GM23338 (cell line): ENCODE data around the gene TNNI3. TPM values are rescaled to one million over a fixed set of nuclear protein-coding genes. Genes with fewer than 3 reads are reported as not detected.

Experiments used
- ATAC-seq: fragments of 200-7000 bp; cut with Tn5 transposase; 3 replicates; pipeline ENCODE4 v1.9.1; 2020
- DNase-seq: peaks from one replicate; pipeline ENCODE4 v3.0.0-alpha.2; 2015; ENCODE audit warnings: low spot score
- H2AFZ ChIP-seq: fragments of 200-600 bp; sonication (generic); 2 replicates; pipeline ENCODE4 v1.8.0; 2016; ENCODE audit warnings: antibody characterized with exemption, mild to moderate bottlenecking, moderate library complexity
- H3F3A ChIP-seq: fragments of 200-600 bp; sonication (generic); replicated peaks from 2 replicates; pipeline ENCODE4 v1.8.0; 2017; ENCODE audit warnings: antibody characterized with exemption, mixed run types, low read depth
- H3K27ac ChIP-seq: fragments of 200-600 bp; sonication (generic); 2 replicates; pipeline ENCODE4 v1.6.1; 2016; ENCODE audit warnings: low read depth
- H3K27me3 ChIP-seq: fragments of 200-600 bp; sonication (generic); 2 replicates; pipeline ENCODE4 v1.8.0; 2016; ENCODE audit warnings: mild to moderate bottlenecking, mixed run types, moderate library complexity; ENCODE audit not compliant: insufficient read depth
- H3K36me3 ChIP-seq: fragments of 200-600 bp; sonication (generic); 2 replicates; pipeline ENCODE4 v1.8.0; 2016; ENCODE audit warnings: mild to moderate bottlenecking; ENCODE audit not compliant: insufficient read depth
- H3K4me1 ChIP-seq: fragments of 200-600 bp; sonication (generic); 2 replicates; pipeline ENCODE4 v1.8.0; 2016; ENCODE audit warnings: mild to moderate bottlenecking, moderate library complexity; ENCODE audit not compliant: insufficient read depth
- H3K4me2 ChIP-seq: fragments of 200-600 bp; sonication (generic); 2 replicates; pipeline ENCODE4 v1.7.1; 2017; ENCODE audit warnings: mixed run types
- H3K4me3 ChIP-seq: fragments of 200-600 bp; sonication (generic); 2 replicates; pipeline ENCODE4 v1.6.1; 2016; ENCODE audit warnings: mixed run types
- H3K79me2 ChIP-seq: fragments of 200-600 bp; sonication (generic); replicated peaks from 2 replicates; pipeline ENCODE4 v1.8.0; 2017; ENCODE audit warnings: mild to moderate bottlenecking; ENCODE audit not compliant: insufficient read depth
- H3K9me2 ChIP-seq: fragments of 200-600 bp; sonication (generic); 2 replicates; pipeline ENCODE4 v1.8.0; 2017; ENCODE audit not compliant: insufficient read depth
- H4K20me1 ChIP-seq: fragments of 200-600 bp; sonication (generic); replicated peaks from 2 replicates; pipeline ENCODE4 v1.8.0; 2017; ENCODE audit warnings: mild to moderate bottlenecking; ENCODE audit not compliant: insufficient read depth
- H3K27ac Mint-ChIP-seq: 2 replicates; pipeline ENCODE4 v1.8.0; 2020; ENCODE audit warnings: inconsistent platforms, mild to moderate bottlenecking, moderate library complexity, mixed read lengths
- H3K27me3 Mint-ChIP-seq: 3 replicates; pipeline ENCODE4 v1.8.0; 2022; ENCODE audit warnings: low read depth, mild to moderate bottlenecking, moderate library complexity, mixed read lengths, inconsistent platforms; ENCODE audit not compliant: insufficient read depth, poor library complexity
- H3K36me3 Mint-ChIP-seq: 3 replicates; pipeline ENCODE4 v1.8.0; 2021; ENCODE audit warnings: low read depth, mild to moderate bottlenecking, inconsistent platforms, moderate library complexity, mixed read lengths
- H3K4me1 Mint-ChIP-seq: 3 replicates; pipeline ENCODE4 v1.8.0; 2020; ENCODE audit warnings: mild to moderate bottlenecking, inconsistent platforms, mixed read lengths
- H3K4me3 Mint-ChIP-seq: 3 replicates; pipeline ENCODE4 v1.8.0; 2021; ENCODE audit warnings: moderate library complexity, mild to moderate bottlenecking, inconsistent platforms, mixed read lengths
- H3K9me3 Mint-ChIP-seq: 3 replicates; pipeline ENCODE4 v1.8.0; 2020; ENCODE audit warnings: moderate library complexity, mild to moderate bottlenecking, inconsistent platforms, mixed read lengths
- ETS1 ChIP-seq: IDR thresholded peaks from 2 replicates; pipeline ENCODE4 v1.6.1; 2016; ENCODE audit warnings: antibody characterized with exemption
- EZH2 ChIP-seq: fragments of 200-600 bp; sonication (generic); IDR thresholded peaks from one replicate; pipeline ENCODE4 v1.8.0; 2017; ENCODE audit warnings: antibody characterized with exemption, mild to moderate bottlenecking, low read depth; ENCODE audit not compliant: unreplicated experiment
- EZH2phosphoT487 ChIP-seq: fragments of 200-600 bp; sonication (generic); IDR thresholded peaks from one replicate; pipeline ENCODE4 v1.8.1; 2018; ENCODE audit warnings: antibody characterized with exemption; ENCODE audit not compliant: unreplicated experiment
- NANOG ChIP-seq: IDR thresholded peaks from 2 replicates; pipeline ENCODE4 v1.6.1; 2016; ENCODE audit warnings: antibody characterized with exemption, borderline replicate concordance
- STAT1 ChIP-seq: IDR thresholded peaks from one replicate; pipeline ENCODE4 v1.6.1; 2016; ENCODE audit warnings: antibody characterized with exemption; ENCODE audit not compliant: unreplicated experiment
- ZNF114 ChIP-seq: fragments of 250-450 bp; sonication (Bioruptor Pico); IDR thresholded peaks from 2 replicates; pipeline ENCODE4 v1.5.0; 2020; ENCODE audit warnings: mild to moderate bottlenecking, moderate library complexity
- ZNF331 ChIP-seq: fragments of 250-450 bp; sonication (Bioruptor Pico); IDR thresholded peaks from 2 replicates; pipeline ENCODE4 v1.5.0; 2020; ENCODE audit warnings: low read depth, mild to moderate bottlenecking, moderate library complexity
- polyA plus RNA-seq: library from polyadenylated mRNA; unstranded; fragments of >200 nt; fragmentation: Nextera tagmentation; extraction: Ambion mirVana; gene quantifications from 2 replicates; pipeline ENCODE4 v1.2.1, GENCODE V29; 2016
- total RNA-seq: library from RNA; depleted of rRNA; stranded (reverse); fragments of >200 nt; shearing (Covaris generic); gene quantifications from 2 replicates; pipeline ENCODE4 v1.2.3, GENCODE V29; 2014
- TF ChIP-seq, protein P1 (sequence below): fragments of 250-450 bp; sonication (Bioruptor Pico); IDR thresholded peaks from 2 replicates; pipeline ENCODE4 v1.5.0; 2020; ENCODE audit warnings: mild to moderate bottlenecking, moderate library complexity
- TF ChIP-seq, protein P2 (sequence below): IDR thresholded peaks from one replicate; pipeline ENCODE4 v1.6.1; 2018; ENCODE audit warnings: antibody characterized with exemption; ENCODE audit not compliant: unreplicated experiment

The TNNI3 gene
- total and polyA plus RNA-seq, 2 experiments from 2014 or later, result 21.5 to 150 TPM

- TF ChIP-seq, protein P1, sequence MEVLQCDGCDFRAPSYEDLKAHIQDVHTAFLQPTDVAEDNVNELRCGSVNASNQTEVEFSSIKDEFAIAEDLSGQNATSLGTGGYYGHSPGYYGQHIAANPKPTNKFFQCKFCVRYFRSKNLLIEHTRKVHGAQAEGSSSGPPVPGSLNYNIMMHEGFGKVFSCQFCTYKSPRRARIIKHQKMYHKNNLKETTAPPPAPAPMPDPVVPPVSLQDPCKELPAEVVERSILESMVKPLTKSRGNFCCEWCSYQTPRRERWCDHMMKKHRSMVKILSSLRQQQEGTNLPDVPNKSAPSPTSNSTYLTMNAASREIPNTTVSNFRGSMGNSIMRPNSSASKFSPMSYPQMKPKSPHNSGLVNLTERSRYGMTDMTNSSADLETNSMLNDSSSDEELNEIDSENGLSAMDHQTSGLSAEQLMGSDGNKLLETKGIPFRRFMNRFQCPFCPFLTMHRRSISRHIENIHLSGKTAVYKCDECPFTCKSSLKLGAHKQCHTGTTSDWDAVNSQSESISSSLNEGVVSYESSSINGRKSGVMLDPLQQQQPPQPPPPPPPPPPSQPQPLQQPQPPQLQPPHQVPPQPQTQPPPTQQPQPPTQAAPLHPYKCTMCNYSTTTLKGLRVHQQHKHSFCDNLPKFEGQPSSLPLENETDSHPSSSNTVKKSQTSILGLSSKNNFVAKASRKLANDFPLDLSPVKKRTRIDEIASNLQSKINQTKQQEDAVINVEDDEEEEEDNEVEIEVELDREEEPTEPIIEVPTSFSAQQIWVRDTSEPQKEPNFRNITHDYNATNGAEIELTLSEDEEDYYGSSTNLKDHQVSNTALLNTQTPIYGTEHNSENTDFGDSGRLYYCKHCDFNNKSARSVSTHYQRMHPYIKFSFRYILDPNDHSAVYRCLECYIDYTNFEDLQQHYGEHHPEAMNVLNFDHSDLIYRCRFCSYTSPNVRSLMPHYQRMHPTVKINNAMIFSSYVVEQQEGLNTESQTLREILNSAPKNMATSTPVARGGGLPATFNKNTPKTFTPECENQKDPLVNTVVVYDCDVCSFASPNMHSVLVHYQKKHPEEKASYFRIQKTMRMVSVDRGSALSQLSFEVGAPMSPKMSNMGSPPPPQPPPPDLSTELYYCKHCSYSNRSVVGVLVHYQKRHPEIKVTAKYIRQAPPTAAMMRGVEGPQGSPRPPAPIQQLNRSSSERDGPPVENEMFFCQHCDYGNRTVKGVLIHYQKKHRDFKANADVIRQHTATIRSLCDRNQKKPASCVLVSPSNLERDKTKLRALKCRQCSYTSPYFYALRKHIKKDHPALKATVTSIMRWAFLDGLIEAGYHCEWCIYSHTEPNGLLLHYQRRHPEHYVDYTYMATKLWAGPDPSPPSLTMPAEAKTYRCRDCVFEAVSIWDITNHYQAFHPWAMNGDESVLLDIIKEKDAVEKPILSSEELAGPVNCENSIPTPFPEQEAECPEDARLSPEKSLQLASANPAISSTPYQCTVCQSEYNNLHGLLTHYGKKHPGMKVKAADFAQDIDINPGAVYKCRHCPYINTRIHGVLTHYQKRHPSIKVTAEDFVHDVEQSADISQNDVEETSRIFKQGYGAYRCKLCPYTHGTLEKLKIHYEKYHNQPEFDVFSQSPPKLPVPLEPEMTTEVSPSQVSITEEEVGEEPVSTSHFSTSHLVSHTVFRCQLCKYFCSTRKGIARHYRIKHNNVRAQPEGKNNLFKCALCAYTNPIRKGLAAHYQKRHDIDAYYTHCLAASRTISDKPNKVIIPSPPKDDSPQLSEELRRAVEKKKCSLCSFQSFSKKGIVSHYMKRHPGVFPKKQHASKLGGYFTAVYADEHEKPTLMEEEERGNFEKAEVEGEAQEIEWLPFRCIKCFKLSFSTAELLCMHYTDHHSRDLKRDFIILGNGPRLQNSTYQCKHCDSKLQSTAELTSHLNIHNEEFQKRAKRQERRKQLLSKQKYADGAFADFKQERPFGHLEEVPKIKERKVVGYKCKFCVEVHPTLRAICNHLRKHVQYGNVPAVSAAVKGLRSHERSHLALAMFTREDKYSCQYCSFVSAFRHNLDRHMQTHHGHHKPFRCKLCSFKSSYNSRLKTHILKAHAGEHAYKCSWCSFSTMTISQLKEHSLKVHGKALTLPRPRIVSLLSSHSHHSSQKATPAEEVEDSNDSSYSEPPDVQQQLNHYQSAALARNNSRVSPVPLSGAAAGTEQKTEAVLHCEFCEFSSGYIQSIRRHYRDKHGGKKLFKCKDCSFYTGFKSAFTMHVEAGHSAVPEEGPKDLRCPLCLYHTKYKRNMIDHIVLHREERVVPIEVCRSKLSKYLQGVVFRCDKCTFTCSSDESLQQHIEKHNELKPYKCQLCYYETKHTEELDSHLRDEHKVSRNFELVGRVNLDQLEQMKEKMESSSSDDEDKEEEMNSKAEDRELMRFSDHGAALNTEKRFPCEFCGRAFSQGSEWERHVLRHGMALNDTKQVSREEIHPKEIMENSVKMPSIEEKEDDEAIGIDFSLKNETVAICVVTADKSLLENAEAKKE (CRISPR knock-in tag), result no peak
- no peak for TF ChIP-seq EZH2
- TF ChIP-seq, protein P2, sequence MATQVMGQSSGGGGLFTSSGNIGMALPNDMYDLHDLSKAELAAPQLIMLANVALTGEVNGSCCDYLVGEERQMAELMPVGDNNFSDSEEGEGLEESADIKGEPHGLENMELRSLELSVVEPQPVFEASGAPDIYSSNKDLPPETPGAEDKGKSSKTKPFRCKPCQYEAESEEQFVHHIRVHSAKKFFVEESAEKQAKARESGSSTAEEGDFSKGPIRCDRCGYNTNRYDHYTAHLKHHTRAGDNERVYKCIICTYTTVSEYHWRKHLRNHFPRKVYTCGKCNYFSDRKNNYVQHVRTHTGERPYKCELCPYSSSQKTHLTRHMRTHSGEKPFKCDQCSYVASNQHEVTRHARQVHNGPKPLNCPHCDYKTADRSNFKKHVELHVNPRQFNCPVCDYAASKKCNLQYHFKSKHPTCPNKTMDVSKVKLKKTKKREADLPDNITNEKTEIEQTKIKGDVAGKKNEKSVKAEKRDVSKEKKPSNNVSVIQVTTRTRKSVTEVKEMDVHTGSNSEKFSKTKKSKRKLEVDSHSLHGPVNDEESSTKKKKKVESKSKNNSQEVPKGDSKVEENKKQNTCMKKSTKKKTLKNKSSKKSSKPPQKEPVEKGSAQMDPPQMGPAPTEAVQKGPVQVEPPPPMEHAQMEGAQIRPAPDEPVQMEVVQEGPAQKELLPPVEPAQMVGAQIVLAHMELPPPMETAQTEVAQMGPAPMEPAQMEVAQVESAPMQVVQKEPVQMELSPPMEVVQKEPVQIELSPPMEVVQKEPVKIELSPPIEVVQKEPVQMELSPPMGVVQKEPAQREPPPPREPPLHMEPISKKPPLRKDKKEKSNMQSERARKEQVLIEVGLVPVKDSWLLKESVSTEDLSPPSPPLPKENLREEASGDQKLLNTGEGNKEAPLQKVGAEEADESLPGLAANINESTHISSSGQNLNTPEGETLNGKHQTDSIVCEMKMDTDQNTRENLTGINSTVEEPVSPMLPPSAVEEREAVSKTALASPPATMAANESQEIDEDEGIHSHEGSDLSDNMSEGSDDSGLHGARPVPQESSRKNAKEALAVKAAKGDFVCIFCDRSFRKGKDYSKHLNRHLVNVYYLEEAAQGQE, result no peak
These were observed 28.5 kb upstream of the TNNI3 start (continued) for GRCh38 chr19:55186080-55186479.

GRCh38 chr19:55181740-55182139 lies 24.2 kb upstream of the TNNI3 start:
- H3K27me3 Mint-ChIP-seq, result peaks cover 44% of the 10 kb centered on the region
- H3K27me3 ChIP-seq, result peaks cover 38% of the 10 kb centered on the region
- TF ChIP-seq STAT1 (no peak), EZH2phosphoT487 (no peak), NANOG (no peak), ZNF331 (CRISPR knock-in tag) (no peak), ZNF114 (CRISPR knock-in tag) (no peak), ETS1 (no peak)

More at GRCh38 chr19:55181740-55182139, 24.2 kb upstream of the TNNI3 start:
- Histone ChIP-seq H2AFZ (no peak overlapping the region), H3F3A (0 out of 2 replicates have a peak, but pooled peaks cover 3% of the 10 kb centered on the region), H3K4me2 (no peak overlapping the region), H3K79me2 (no peaks in the 10 kb centered on the region), H3K4me3 (no peak overlapping the region), H3K9me2 (no peaks in the 10 kb centered on the region), H3K4me1 (peaks cover 3% of the 10 kb centered on the region; the same call in 1 of the 2 replicates), H4K20me1 (no peaks in the 10 kb centered on the region), H3K27ac (no peak overlapping the region), H3K36me3 (no peaks in the 10 kb centered on the region)
- no peak for ATAC-seq
- Mint-ChIP-seq H3K36me3 (no peaks in the 10 kb centered on the region), H3K9me3 (peaks cover 6% of the 10 kb centered on the region; the same call in 2 of the 3 replicates), H3K4me1 (peaks cover 15% of the 10 kb centered on the region), H3K27ac (no peak overlapping the region), H3K4me3 (no peak overlapping the region)
- no peak for DNase-seq
